ENCODE data around the gene SUGCT. TPM values are rescaled to one million over a fixed set of nuclear protein-coding genes. Genes with fewer than 3 reads are reported as not detected.
"Not testable (repeated sequence)": the region's sequence is repeated elsewhere in the genome, so short reads cannot be mapped to it uniquely, and the experiment has no call there.

SUGCT gene
- total RNA-seq, 2 experiments from 2014 or later: not detected

- no peaks in the 10 kb centered on the region for H3K9me3 Mint-ChIP-seq
- H3K27ac Mint-ChIP-seq: no peak overlapping the region
- no peak overlapping the region for H3K4me3 Mint-ChIP-seq
- H3K36me3 Mint-ChIP-seq (ENCODE audit: low read depth): no peaks in the 10 kb centered on the region
- ChIA-PET CTCF (no interaction called here), POLR2A (no interaction called here)
- DNase-seq: no peak
- H3K27me3 Mint-ChIP-seq: no peaks in the 10 kb centered on the region
- H3K4me1 Mint-ChIP-seq: no peaks in the 10 kb centered on the region
Measured at GRCh38 chr7:40582539-40582938, 447.7 kb downstream of the SUGCT start.

DNA sequence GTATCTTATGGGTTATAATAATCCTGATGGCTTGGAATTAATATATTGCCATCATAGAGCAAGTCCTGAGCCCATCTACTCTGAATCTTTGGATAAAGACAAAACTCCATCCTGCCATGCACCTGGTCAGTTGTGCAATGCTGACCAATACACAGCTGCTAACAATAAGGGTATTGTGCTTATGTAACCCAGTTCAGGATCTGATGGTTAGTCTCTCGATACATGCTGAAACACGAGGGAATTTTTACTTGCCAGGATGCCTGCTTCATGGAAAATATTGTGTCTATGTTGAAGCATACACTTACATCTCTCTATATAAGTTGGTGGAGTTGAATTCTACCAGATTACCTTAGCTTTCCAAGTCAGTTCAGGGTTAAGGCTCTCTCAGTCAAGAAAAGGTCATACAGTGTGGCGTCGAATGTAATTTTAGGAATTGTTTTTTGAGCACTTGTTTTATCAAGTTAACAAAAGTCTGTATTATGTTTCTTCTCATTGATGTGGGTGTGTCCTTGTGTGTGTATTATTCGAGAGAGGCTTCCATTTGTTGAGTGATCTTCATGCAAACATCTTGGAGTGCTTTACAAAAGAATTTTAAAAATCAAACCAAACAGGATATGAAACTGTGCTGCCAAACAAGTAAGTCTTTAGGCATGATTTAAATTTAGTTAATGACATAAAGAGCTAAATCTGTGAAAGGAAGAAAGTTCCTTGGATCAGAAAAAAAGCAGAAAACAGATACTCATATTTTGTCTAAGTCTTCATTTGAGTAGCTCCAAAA lies 449.1 kb downstream of the SUGCT start:
- Mint-ChIP-seq H3K27ac (no peak overlapping the region), H3K4me1 (no peaks in the 10 kb centered on the region), H3K27me3 (no peaks in the 10 kb centered on the region), H3K9me3 (no peaks in the 10 kb centered on the region), H3K4me3 (no peak overlapping the region), H3K36me3 (ENCODE audit: low read depth) (no peaks in the 10 kb centered on the region)
- no peak for DNase-seq
- ChIA-PET POLR2A (no interaction called here), CTCF (no interaction called here)

- Mint-ChIP-seq H3K4me1 (no peaks in the 10 kb centered on the region), H3K27me3 (no peaks in the 10 kb centered on the region), H3K27ac (no peak overlapping the region), H3K9me3 (peaks cover under 1% of the 10 kb centered on the region), H3K36me3 (ENCODE audit: low read depth) (no peaks in the 10 kb centered on the region), H3K4me3 (no peak overlapping the region)
- ChIA-PET POLR2A (no interaction called here), CTCF (no interaction called here)
- DNase-seq: no peak
Measured at GRCh38 chr7:40584667-40585433, 450.0 kb downstream of the SUGCT start.

DNA sequence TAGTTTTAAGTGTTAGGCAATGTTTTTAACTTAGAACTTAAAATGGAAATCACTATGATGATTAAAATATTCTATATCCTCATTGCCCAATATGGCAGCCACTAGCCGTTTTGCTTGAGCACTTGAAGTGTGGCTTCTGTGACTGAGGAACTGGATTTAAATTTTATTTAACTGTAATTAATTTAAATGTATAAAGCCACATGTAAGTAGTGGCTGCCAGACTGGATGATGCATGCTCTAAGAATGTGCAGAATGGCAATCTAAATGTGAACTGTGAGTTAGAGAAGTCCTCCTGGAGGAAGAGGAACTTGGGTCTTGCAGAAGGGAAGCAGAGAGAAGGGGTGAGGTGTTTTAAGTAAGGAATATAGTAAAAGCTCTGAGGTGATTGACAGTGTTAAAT lies 451.4 kb downstream of the SUGCT start:
- H3K4me3 Mint-ChIP-seq: no peak overlapping the region
- peaks cover 6% of the 10 kb centered on the region for H3K9me3 Mint-ChIP-seq
- no peaks in the 10 kb centered on the region for H3K27me3 Mint-ChIP-seq
- H3K27ac Mint-ChIP-seq: no peak overlapping the region
- ChIA-PET CTCF (no interaction called here), POLR2A (no interaction called here)
- H3K4me1 Mint-ChIP-seq: no peaks in the 10 kb centered on the region
- DNase-seq: no peak
- H3K36me3 Mint-ChIP-seq (ENCODE audit: low read depth): no peaks in the 10 kb centered on the region

DNA sequence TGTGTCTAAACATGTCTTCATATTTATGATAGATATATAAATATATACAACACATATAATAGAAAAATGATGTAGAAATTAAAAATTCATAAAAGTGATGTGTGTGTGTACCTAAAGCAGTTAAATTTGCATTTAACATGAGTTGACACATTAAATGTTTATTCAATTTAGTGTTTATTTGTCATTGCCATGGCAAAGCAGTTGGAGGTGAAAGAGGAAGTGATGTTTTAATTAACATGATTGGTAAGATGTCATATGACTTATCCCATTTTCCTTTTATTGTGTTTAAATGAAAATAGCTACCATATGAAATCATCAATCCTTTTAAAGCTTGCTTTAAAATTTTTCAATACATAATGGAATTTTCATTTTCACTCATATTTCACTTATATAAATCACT lies 452.6 kb downstream of the SUGCT start:
- peaks cover 11% of the 10 kb centered on the region for H3K9me3 Mint-ChIP-seq
- no peaks in the 10 kb centered on the region for H3K36me3 Mint-ChIP-seq (ENCODE audit: low read depth)
- no peaks in the 10 kb centered on the region for H3K27me3 Mint-ChIP-seq
- CTCF ChIA-PET: interaction anchor here (0.7 kb wide), 1 partner anchor 82 kb away, joined by 3 read pairs; no protein-coding TSS in a partner anchor
- no peak overlapping the region for H3K27ac Mint-ChIP-seq
- H3K4me1 Mint-ChIP-seq: no peaks in the 10 kb centered on the region
- DNase-seq: no peak
- POLR2A ChIA-PET: no interaction called here
- H3K4me3 Mint-ChIP-seq: no peak overlapping the region

- Mint-ChIP-seq H3K27me3 (no peaks in the 10 kb centered on the region), H3K27ac (no peak overlapping the region), H3K4me3 (no peak overlapping the region), H3K4me1 (no peaks in the 10 kb centered on the region), H3K9me3 (peaks cover 15% of the 10 kb centered on the region), H3K36me3 (ENCODE audit: low read depth) (no peaks in the 10 kb centered on the region)
- DNase-seq: no peak
- POLR2A ChIA-PET: no interaction called here
- CTCF ChIA-PET: no interaction called here
Measured at GRCh38 chr7:40595129-40595528, 460.3 kb downstream of the SUGCT start.

- H3K9me3 Mint-ChIP-seq: peaks cover 17% of the 10 kb centered on the region
- no peaks in the 10 kb centered on the region for H3K27me3 Mint-ChIP-seq
- ChIA-PET POLR2A (no interaction called here), CTCF (no interaction called here)
- no peaks in the 10 kb centered on the region for H3K36me3 Mint-ChIP-seq (ENCODE audit: low read depth)
- no peak for DNase-seq
- no peak overlapping the region for H3K4me3 Mint-ChIP-seq
- H3K27ac Mint-ChIP-seq: no peak overlapping the region
- no peaks in the 10 kb centered on the region for H3K4me1 Mint-ChIP-seq
Measured at GRCh38 chr7:40595832-40596231, 461.0 kb downstream of the SUGCT start.

- Mint-ChIP-seq H3K4me3 (no peak overlapping the region), H3K4me1 (no peaks in the 10 kb centered on the region), H3K36me3 (ENCODE audit: low read depth) (no peaks in the 10 kb centered on the region), H3K27me3 (no peaks in the 10 kb centered on the region), H3K27ac (no peak overlapping the region), H3K9me3 (peaks cover 9% of the 10 kb centered on the region)
- DNase-seq: no peak
- POLR2A ChIA-PET: no interaction called here
- CTCF ChIA-PET: no interaction called here
Measured at GRCh38 chr7:40597517-40597916, 462.7 kb downstream of the SUGCT start.

DNA sequence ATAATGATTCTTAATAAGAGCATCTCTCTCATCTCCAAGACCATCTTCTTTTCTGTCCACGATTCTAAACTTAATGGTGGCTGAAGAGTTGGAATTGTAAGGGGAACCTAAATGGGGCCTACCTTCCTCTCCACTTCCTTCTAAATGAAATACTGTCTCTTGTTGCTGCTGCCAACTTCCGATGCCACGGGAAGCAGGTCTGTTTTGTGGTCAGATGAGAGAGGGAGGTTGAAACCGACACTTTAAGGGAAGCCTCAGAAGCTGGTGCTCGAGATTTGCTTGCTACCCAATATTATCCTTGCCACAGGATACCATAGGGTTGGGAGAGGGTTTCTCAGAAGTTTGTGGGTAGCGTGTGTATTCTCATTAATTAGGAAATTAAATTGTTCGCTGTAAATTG lies 464.1 kb downstream of the SUGCT start:
- Mint-ChIP-seq H3K36me3 (ENCODE audit: low read depth) (no peaks in the 10 kb centered on the region), H3K4me1 (no peaks in the 10 kb centered on the region), H3K27me3 (no peaks in the 10 kb centered on the region), H3K9me3 (peaks cover 9% of the 10 kb centered on the region), H3K27ac (no peak overlapping the region), H3K4me3 (no peak overlapping the region)
- DNase-seq: no peak
- ChIA-PET POLR2A (no interaction called here), CTCF (no interaction called here)

- no peaks in the 10 kb centered on the region for H3K36me3 Mint-ChIP-seq (ENCODE audit: low read depth)
- no peaks in the 10 kb centered on the region for H3K4me1 Mint-ChIP-seq
- no peak for DNase-seq
- H3K4me3 Mint-ChIP-seq: no peak overlapping the region
- no peaks in the 10 kb centered on the region for H3K27me3 Mint-ChIP-seq
- ChIA-PET POLR2A (no interaction called here), CTCF (no interaction called here)
- H3K27ac Mint-ChIP-seq: no peak overlapping the region
- peaks cover 9% of the 10 kb centered on the region for H3K9me3 Mint-ChIP-seq
Measured at GRCh38 chr7:40599836-40600235, 465.0 kb downstream of the SUGCT start.

- H3K27ac Mint-ChIP-seq; POLR2A ChIA-PET; H3K9me3 Mint-ChIP-seq; DNase-seq; CTCF ChIA-PET; H3K27me3 Mint-ChIP-seq; H3K4me3 Mint-ChIP-seq; H3K36me3 Mint-ChIP-seq (ENCODE audit: low read depth); H3K4me1 Mint-ChIP-seq: not testable (repeated sequence)
Measured at GRCh38 chr7:40602351-40602750, 467.5 kb downstream of the SUGCT start.

DNA sequence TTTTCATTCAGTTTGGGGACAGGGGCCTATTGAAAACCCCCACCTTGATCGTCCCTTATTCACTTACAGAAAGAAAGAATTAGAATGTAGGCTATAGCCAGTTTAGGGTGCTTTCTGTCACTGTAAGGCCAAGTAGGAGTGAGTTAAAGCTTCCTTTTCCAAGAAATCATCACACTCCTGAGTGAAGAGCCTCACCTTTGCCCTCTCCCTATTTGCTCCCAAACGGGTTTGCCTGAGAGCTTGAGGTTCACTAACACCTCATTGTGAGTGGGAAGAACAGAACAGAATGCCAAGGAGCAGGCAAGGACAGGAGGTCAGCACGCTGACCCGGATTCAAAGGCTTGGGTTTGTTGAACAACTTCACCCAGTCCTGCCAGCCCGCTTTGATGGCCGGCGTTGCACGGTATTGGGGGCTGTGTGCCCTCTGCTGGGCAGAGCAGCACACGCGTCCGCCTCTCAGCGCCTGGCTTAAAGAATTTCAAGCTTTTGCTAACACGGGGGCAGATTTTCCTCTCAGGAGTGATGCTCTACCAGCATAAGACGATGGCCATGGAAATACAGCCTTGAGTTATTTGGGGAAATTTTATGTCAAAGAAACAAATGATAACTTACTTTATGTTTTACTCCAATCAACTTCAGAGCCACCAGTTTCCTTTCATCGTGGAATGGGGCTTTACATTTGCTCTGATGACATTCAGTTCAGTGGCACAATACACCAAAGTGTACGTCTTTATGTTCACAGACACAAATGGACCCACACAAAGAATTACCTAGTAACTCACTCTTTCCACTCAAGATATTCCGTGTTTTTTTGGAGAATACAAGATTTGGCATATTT lies 470.0 kb downstream of the SUGCT start:
- ChIA-PET POLR2A (no interaction called here), CTCF (no interaction called here)
- DNase-seq: no peak
- no peaks in the 10 kb centered on the region for H3K27me3 Mint-ChIP-seq
- H3K4me1 Mint-ChIP-seq: no peaks in the 10 kb centered on the region
- no peaks in the 10 kb centered on the region for H3K36me3 Mint-ChIP-seq (ENCODE audit: low read depth)
- no peak overlapping the region for H3K27ac Mint-ChIP-seq
- no peak overlapping the region for H3K4me3 Mint-ChIP-seq
- peaks cover 9% of the 10 kb centered on the region for H3K9me3 Mint-ChIP-seq

- no peaks in the 10 kb centered on the region for H3K36me3 Mint-ChIP-seq (ENCODE audit: low read depth)
- no peak overlapping the region for H3K4me3 Mint-ChIP-seq
- ChIA-PET POLR2A (no interaction called here), CTCF (no interaction called here)
- no peak overlapping the region for H3K27ac Mint-ChIP-seq
- peaks cover 2% of the 10 kb centered on the region for H3K9me3 Mint-ChIP-seq
- no peaks in the 10 kb centered on the region for H3K27me3 Mint-ChIP-seq
- H3K4me1 Mint-ChIP-seq: no peaks in the 10 kb centered on the region
- no peak for DNase-seq
Measured at GRCh38 chr7:40608321-40609075, 473.7 kb downstream of the SUGCT start.

All from activated CD4-positive, alpha-beta memory T cell treated with anti-CD3 and anti-CD28 coated beads, Interleukin-2, amount 10 ng/mL, durations not matched to agents 7 days and 5 days (primary cell).